Urinary bladder (tissue), 4 donors: ENCODE results near the gene CACNA1H. TPM values are rescaled to one million over a fixed set of nuclear protein-coding genes. Genes with fewer than 3 reads are reported as not detected.
"Not testable (repeated sequence)": the region's sequence is repeated elsewhere in the genome, so short reads cannot be mapped to it uniquely, and the experiment has no call there.

Source experiments
- DNase-seq: peaks from one replicate; pipeline ENCODE4 v3.0.0-alpha.2; 2015; ENCODE audit errors: extremely low spot score
- H3K27ac ChIP-seq: one replicate; pipeline ENCODE4 v1.5.1; 2013; ENCODE audit warnings: low read depth, mild to moderate bottlenecking, moderate library complexity
- H3K36me3 ChIP-seq: one replicate; pipeline ENCODE4 v1.6.1; 2013; ENCODE audit warnings: mild to moderate bottlenecking, moderate library complexity; ENCODE audit not compliant: insufficient read depth
- H3K4me1 ChIP-seq: one replicate; pipeline ENCODE4 v1.6.1; 2013; ENCODE audit warnings: mild to moderate bottlenecking, moderate library complexity; ENCODE audit not compliant: insufficient read depth
- H3K4me3 ChIP-seq: one replicate; pipeline ENCODE4 v1.5.1; 2013; ENCODE audit warnings: low read depth, low read length
- WGBS: extraction: QIAGEN DNeasy Blood & Tissue Kit; methylation state at CpG from one replicate; pipeline ENCODE4 v1.1.7; 2013; 5-methylcytosine and 5-hydroxymethylcytosine counted together
- polyA plus RNA-seq: library from polyadenylated mRNA; stranded (reverse); fragments of 200-250 nt; gene quantifications from one replicate; pipeline ENCODE4 v1.2.3, GENCODE V29; 2013
- total RNA-seq: library from RNA; depleted of rRNA; stranded (reverse); fragments of >200 nt; gene quantifications from one replicate; pipeline ENCODE4 v1.2.3, GENCODE V29; 2014
- donor health status: healthy with polysubstance abuse.
- donor health status: healthy.

CACNA1H gene
- total and polyA plus RNA-seq, 2 donors: 10.6 to 151 TPM

- Histone ChIP-seq H3K27ac (no peak overlapping the region), H3K4me3 (no peak overlapping the region), H3K36me3 (no peaks in the 10 kb centered on the region), H3K4me1 (no peaks in the 10 kb centered on the region)
- 81% methylated on average over 26 of the region's 26 CpGs for WGBS
- DNase-seq: no peak
Measured at GRCh38 chr16:1184156-1184868, 31.4 kb downstream of the CACNA1H start.

- H3K27ac ChIP-seq: no peak overlapping the region
- no peak overlapping the region for H3K4me3 ChIP-seq
- WGBS: 96% methylated on average over 18 of the region's 18 CpGs
- no peak for DNase-seq
- H3K4me1 ChIP-seq: no peaks in the 10 kb centered on the region
- H3K36me3 ChIP-seq: no peaks in the 10 kb centered on the region
Measured at GRCh38 chr16:1184980-1185379, 32.1 kb downstream of the CACNA1H start.

- not testable (repeated sequence) for H3K4me3 ChIP-seq, H3K27ac ChIP-seq, DNase-seq, H3K36me3 ChIP-seq, H3K4me1 ChIP-seq
- WGBS: 88% methylated on average over 56 of the region's 86 CpGs
Measured at GRCh38 chr16:1185460-1186207, 32.7 kb downstream of the CACNA1H start.

GRCh38 chr16:1188432-1189189 is 35.7 kb downstream of the CACNA1H start:
- Histone ChIP-seq H3K4me1 (no peaks in the 10 kb centered on the region), H3K36me3 (no peaks in the 10 kb centered on the region), H3K4me3 (no peak overlapping the region), H3K27ac (no peak overlapping the region)
- 53% methylated on average over 32 of the region's 32 CpGs for WGBS
- DNase-seq: no peak

- H3K36me3 ChIP-seq: no peaks in the 10 kb centered on the region
- DNase-seq: no peak
- no peak overlapping the region for H3K27ac ChIP-seq
- H3K4me1 ChIP-seq: no peaks in the 10 kb centered on the region
- no peak overlapping the region for H3K4me3 ChIP-seq
- 77% methylated on average over 7 of the region's 7 CpGs for WGBS
Measured at GRCh38 chr16:1189455-1189854, 36.5 kb downstream of the CACNA1H start.

GRCh38 chr16:1190789-1191188 is 37.9 kb downstream of the CACNA1H start:
- not testable (repeated sequence) for H3K27ac ChIP-seq, H3K4me1 ChIP-seq, H3K4me3 ChIP-seq, DNase-seq, H3K36me3 ChIP-seq
- 86% methylated on average over 11 of the region's 11 CpGs for WGBS

GRCh38 chr16:1192384-1193073 is 39.6 kb downstream of the CACNA1H start:
- no peak for DNase-seq
- Histone ChIP-seq H3K4me1 (no peaks in the 10 kb centered on the region), H3K27ac (no peak overlapping the region), H3K36me3 (no peaks in the 10 kb centered on the region), H3K4me3 (no peak overlapping the region)
- WGBS: 55% methylated on average over 9 of the region's 9 CpGs

- H3K27ac ChIP-seq: no peak overlapping the region
- DNase-seq: no peak
- H3K36me3 ChIP-seq: no peaks in the 10 kb centered on the region
- H3K4me3 ChIP-seq: no peak overlapping the region
- no peaks in the 10 kb centered on the region for H3K4me1 ChIP-seq
- 74% methylated on average over 30 of the region's 30 CpGs for WGBS
Measured at GRCh38 chr16:1193143-1193824, 40.4 kb downstream of the CACNA1H start.

- 68% methylated on average over 29 of the region's 29 CpGs for WGBS
- Histone ChIP-seq H3K4me1 (no peaks in the 10 kb centered on the region), H3K4me3 (no peak overlapping the region), H3K36me3 (no peaks in the 10 kb centered on the region), H3K27ac (no peak overlapping the region)
- no peak for DNase-seq
Measured at GRCh38 chr16:1193825-1194581, 41.1 kb downstream of the CACNA1H start.

GRCh38 chr16:1194665-1195392 is 41.9 kb downstream of the CACNA1H start:
- H3K27ac ChIP-seq: no peak overlapping the region

GRCh38 chr16:1195393-1195666 is 42.4 kb downstream of the CACNA1H start:
- H3K36me3 ChIP-seq: no peaks in the 10 kb centered on the region
- 84% methylated on average over 14 of the region's 14 CpGs for WGBS
- no peaks in the 10 kb centered on the region for H3K4me1 ChIP-seq
- no peak overlapping the region for H3K27ac ChIP-seq
- DNase-seq: no peak
- no peak overlapping the region for H3K4me3 ChIP-seq

More at GRCh38 chr16:1194665-1195392, 41.9 kb downstream of the CACNA1H start:
- no peak overlapping the region for H3K4me3 ChIP-seq
- H3K36me3 ChIP-seq: no peaks in the 10 kb centered on the region
- H3K4me1 ChIP-seq: no peaks in the 10 kb centered on the region
- DNase-seq: no peak
- 36% methylated on average over 61 of the region's 61 CpGs for WGBS

GRCh38 chr16:1196494-1196893 is 43.6 kb downstream of the CACNA1H start:
- 76% methylated on average over 11 of the region's 11 CpGs for WGBS
- no peak for DNase-seq
- Histone ChIP-seq H3K4me3 (no peak overlapping the region), H3K27ac (no peak overlapping the region), H3K36me3 (no peaks in the 10 kb centered on the region), H3K4me1 (no peaks in the 10 kb centered on the region)
